ENCODE results near the gene AADACL4. TPM values are rescaled to one million over a fixed set of nuclear protein-coding genes. Genes with fewer than 3 reads are reported as not detected.

AADACL4 gene
- total and polyA plus RNA-seq, 11 donors, result not detected

- DNase-seq (peak in 3 of 5 donors; percentile 51 to 69 (median 53)), ATAC-seq (peak in 1 of 4 donors; percentile 20)
- Histone ChIP-seq H3K27me3 (no peaks in the 10 kb centered on the region), H3K36me3 (peaks cover 0 to 7% (median 3%) of the 10 kb centered on the region in 9 donors), H3K27ac (peak overlapping the region in 10 of 12 donors; percentile 29 to 99 (median 89)), H3K9me3 (peaks cover 0 to 5% (median 0%) of the 10 kb centered on the region in 12 donors), H3K4me1 (peaks cover 27 to 85% (median 81%) of the 10 kb centered on the region in 12 donors), H3K4me3 (no peak overlapping the region)
- intact Hi-C loops (cut with DNase I), result loop anchor here in 3 of 10 donors (2.0 to 5.0 kb wide), 3 partner anchors 13 to 125 kb away; no protein-coding TSS in a partner anchor
- TF ChIP-seq POLR2A (IDR thresholded peaks at IDR 0.05) (no peak), CTCF (IDR thresholded peaks at IDR 0.05) (no peak)
- WGBS, 4 donors, result 56 to 78% (median 61%) methylated on average over 12 to 13 of the region's 13 CpGs
Measured at GRCh38 chr1:12601700-12602658, 41.9 kb upstream of the AADACL4 start.

GRCh38 chr1:12602659-12603024 lies 41.2 kb upstream of the AADACL4 start:
- no peak for TF ChIP-seq POLR2A (IDR thresholded peaks at IDR 0.05)
- no peak for TF ChIP-seq CTCF (IDR thresholded peaks at IDR 0.05)
- H3K36me3 ChIP-seq, result peaks cover 0 to 14% (median 6%) of the 10 kb centered on the region in 9 donors
- DNase-seq (no peak), ATAC-seq (no peak)
- H3K4me3 ChIP-seq, result no peak overlapping the region
- H3K27ac ChIP-seq, result peak overlapping the region in 11 of 12 donors; percentile 18 to 95 (median 85)
- peaks cover 27 to 78% (median 74%) of the 10 kb centered on the region in 12 donors for H3K4me1 ChIP-seq
- 50 to 70% (median 58%) methylated on average over 5 to 6 of the region's 6 CpGs for WGBS, 4 donors
- intact Hi-C loops (cut with DNase I), result loop anchor here in 1 of 10 donors (5.0 kb wide), 1 partner anchor 125 kb away; no protein-coding TSS in a partner anchor
- H3K9me3 ChIP-seq, result peaks cover 0 to 11% (median 0%) of the 10 kb centered on the region in 12 donors
- H3K27me3 ChIP-seq, result no peaks in the 10 kb centered on the region

- peaks cover 0 to 20% (median 6%) of the 10 kb centered on the region in 9 donors for H3K36me3 ChIP-seq
- H3K4me1 ChIP-seq, result peaks cover 25 to 73% (median 68%) of the 10 kb centered on the region in 12 donors
- no peak for DNase-seq
- ATAC-seq, result no peak
- H3K9me3 ChIP-seq, result peaks cover 0 to 11% (median 0%) of the 10 kb centered on the region in 12 donors
- H3K27me3 ChIP-seq, result no peaks in the 10 kb centered on the region
- no peak for TF ChIP-seq CTCF (IDR thresholded peaks at IDR 0.05)
- TF ChIP-seq POLR2A (IDR thresholded peaks at IDR 0.05), result no peak
- WGBS, 4 donors, result 74 to 77% (median 76%) methylated on average over 9 of the region's 9 CpGs
- no peak overlapping the region for H3K4me3 ChIP-seq
- intact Hi-C loops (cut with DNase I), result loop anchor here in 1 of 10 donors (5.0 kb wide), 1 partner anchor 126 kb away; no protein-coding TSS in a partner anchor
- H3K27ac ChIP-seq, result peak overlapping the region; percentile 18 to 95 (median 82)
Measured at GRCh38 chr1:12603224-12603623, 40.7 kb upstream of the AADACL4 start.

Data from heart left ventricle (tissue), 16 donors.